HUES64 (cell line): ENCODE measurements around the gene KCTD1.

Experiments
- H3K27ac ChIP-seq: 2 replicates; pipeline ENCODE4 v1.7.0; 2013; ENCODE audit warnings: low read depth, low read length, inconsistent platforms
- H3K27me3 ChIP-seq: 2 replicates; pipeline ENCODE4 v1.6.1; 2013; ENCODE audit warnings: mild to moderate bottlenecking, low read length; ENCODE audit not compliant: insufficient read depth
- H3K36me3 ChIP-seq: 2 replicates; pipeline ENCODE4 v1.6.1; 2013; ENCODE audit warnings: mild to moderate bottlenecking, low read length; ENCODE audit not compliant: insufficient read depth
- H3K4me1 ChIP-seq: 2 replicates; pipeline ENCODE4 v1.6.1; 2013; ENCODE audit warnings: mild to moderate bottlenecking, low read length, moderate library complexity; ENCODE audit not compliant: insufficient read depth
- H3K4me3 ChIP-seq: 2 replicates; pipeline ENCODE4 v1.5.1; 2013; ENCODE audit warnings: mild to moderate bottlenecking, low read length, moderate library complexity
- H3K9ac ChIP-seq: 2 replicates; pipeline ENCODE4 v1.6.1; 2013; ENCODE audit warnings: mild to moderate bottlenecking, low read depth, low read length
- H3K9me3 ChIP-seq: 2 replicates; pipeline ENCODE4 v1.6.1; 2013; ENCODE audit warnings: low read depth, low read length; ENCODE audit not compliant: insufficient read depth
- WGBS: fragments of 150-250, 120-280 bp; methylation state at CpG from one replicate; pipeline ENCODE4 v1.1.7; 2013; ENCODE audit warnings: missing lambda C conversion rate; 5-methylcytosine and 5-hydroxymethylcytosine counted together

The KCTD1 gene

DNA sequence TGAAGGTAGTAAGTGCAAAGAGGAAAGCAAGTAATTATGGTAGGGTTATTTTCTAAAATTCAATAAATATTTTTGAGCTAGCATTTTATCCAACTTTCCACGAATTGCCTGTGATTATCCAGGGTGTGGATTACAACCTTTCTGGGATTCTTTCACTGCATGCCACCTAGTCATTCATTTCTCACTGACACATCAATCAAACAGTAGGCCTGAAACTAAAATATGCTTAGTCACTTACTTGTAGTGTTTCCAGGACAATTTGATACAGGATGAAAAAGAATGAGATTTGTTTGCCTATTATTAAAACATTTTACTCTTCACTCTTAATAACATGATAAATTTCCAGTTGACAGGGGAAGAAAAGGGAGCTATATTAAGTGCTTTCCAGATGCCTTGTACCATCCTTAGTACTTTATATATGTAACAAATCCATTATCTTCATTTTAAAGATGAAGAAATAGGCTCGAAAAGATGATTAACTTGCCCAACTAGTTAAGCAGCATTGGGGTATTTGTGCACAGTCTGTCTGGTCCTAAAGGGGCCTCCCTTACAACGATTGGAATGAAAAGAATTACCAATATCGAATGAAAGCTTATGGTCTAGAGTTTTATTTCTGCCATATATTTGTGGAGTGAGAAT lies 70.4 kb downstream of the KCTD1 start:
- Histone ChIP-seq H3K9me3 (no peaks in the 10 kb centered on the region), H3K27me3 (no peaks in the 10 kb centered on the region), H3K4me3 (no peak overlapping the region), H3K27ac (peak overlapping the region; percentile 86; the same call in 1 of the 2 replicates), H3K36me3 (no peaks in the 10 kb centered on the region), H3K4me1 (peaks cover 46% of the 10 kb centered on the region), H3K9ac (no peak overlapping the region)
- 82% methylated on average over 4 of the region's 4 CpGs for WGBS

GRCh38 chr18:26476697-26477096 lies 71.7 kb downstream of the KCTD1 start:
- Histone ChIP-seq H3K27ac (no peak overlapping the region), H3K9me3 (no peaks in the 10 kb centered on the region), H3K27me3 (no peaks in the 10 kb centered on the region), H3K36me3 (no peaks in the 10 kb centered on the region), H3K4me3 (no peak overlapping the region), H3K4me1 (peaks cover 39% of the 10 kb centered on the region), H3K9ac (no peak overlapping the region)
- 92% methylated on average over 7 of the region's 8 CpGs for WGBS

DNA sequence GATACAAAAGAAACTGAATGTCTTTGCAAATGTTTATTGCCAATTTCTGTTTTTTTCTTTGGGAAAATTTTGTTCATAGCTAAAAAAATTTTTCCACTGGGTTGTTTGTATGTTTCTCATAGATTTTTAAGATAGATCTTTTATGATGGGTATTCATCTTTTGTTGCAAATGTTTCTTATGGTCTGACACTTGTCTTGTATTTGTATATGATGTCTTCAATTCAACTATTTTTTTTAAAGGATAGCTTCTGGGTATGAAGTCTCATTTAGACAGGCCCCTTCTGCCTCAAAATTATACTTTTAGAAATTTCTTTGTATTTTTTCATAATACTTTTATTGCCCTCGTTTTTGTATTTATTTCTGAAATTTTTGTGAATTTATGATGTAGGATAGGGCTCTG lies 73.8 kb downstream of the KCTD1 start:
- Histone ChIP-seq H3K9me3 (no peaks in the 10 kb centered on the region), H3K27ac (no peak overlapping the region)
- WGBS = no CpG with 5 or more reads among the region's 1 CpG

GRCh38 chr18:26473672-26474071 lies 74.7 kb downstream of the KCTD1 start:
- Histone ChIP-seq H3K9me3 (no peaks in the 10 kb centered on the region), H3K27ac (no peak overlapping the region), H3K4me1 (peaks cover 18% of the 10 kb centered on the region), H3K9ac (no peak overlapping the region), H3K27me3 (no peaks in the 10 kb centered on the region), H3K4me3 (no peak overlapping the region), H3K36me3 (no peaks in the 10 kb centered on the region)
- WGBS = 96% methylated on average over 4 of the region's 4 CpGs

More for the DNA sequence above, 73.8 kb downstream of the KCTD1 start:
- Histone ChIP-seq H3K9ac (no peak overlapping the region), H3K27me3 (no peaks in the 10 kb centered on the region), H3K4me3 (no peak overlapping the region), H3K36me3 (no peaks in the 10 kb centered on the region), H3K4me1 (peaks cover 24% of the 10 kb centered on the region)

DNA sequence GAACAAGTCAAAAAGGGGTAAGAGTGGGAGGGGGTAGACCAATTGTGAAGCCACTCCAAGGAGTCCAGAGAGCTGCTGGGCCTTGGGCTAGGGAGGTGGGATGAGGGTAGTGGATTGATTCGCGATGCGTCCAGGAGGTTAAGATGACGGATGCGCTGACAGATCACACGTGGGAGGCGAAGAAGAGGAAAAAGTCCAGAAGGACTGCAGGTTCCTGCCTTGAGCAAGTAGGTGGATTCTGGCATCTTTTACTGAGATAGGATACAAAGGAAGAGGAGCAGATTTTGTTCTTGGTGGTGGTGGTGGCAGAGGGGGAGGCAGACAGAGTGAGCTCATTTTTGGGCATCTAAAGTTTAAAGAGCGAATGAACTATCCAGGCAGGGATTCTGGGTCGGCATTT lies 76.5 kb downstream of the KCTD1 start:
- no peak overlapping the region for H3K9ac ChIP-seq
- no peak overlapping the region for H3K27ac ChIP-seq
- no peaks in the 10 kb centered on the region for H3K9me3 ChIP-seq
- H3K4me1 ChIP-seq = peaks cover 5% of the 10 kb centered on the region; the same call in 1 of the 2 replicates
- no peaks in the 10 kb centered on the region for H3K36me3 ChIP-seq
- no peaks in the 10 kb centered on the region for H3K27me3 ChIP-seq
- 92% methylated on average over 9 of the region's 9 CpGs for WGBS
- no peak overlapping the region for H3K4me3 ChIP-seq

- H3K27me3 ChIP-seq = no peaks in the 10 kb centered on the region
- WGBS = 85% methylated on average over 9 of the region's 9 CpGs
- H3K4me3 ChIP-seq = no peak overlapping the region
- peaks cover 5% of the 10 kb centered on the region; the same call in 1 of the 2 replicates for H3K4me1 ChIP-seq
- H3K9me3 ChIP-seq = no peaks in the 10 kb centered on the region
- no peaks in the 10 kb centered on the region for H3K36me3 ChIP-seq
- no peak overlapping the region for H3K9ac ChIP-seq
- no peak overlapping the region for H3K27ac ChIP-seq
Observed at GRCh38 chr18:26471027-26471426, 77.3 kb downstream of the KCTD1 start.

DNA sequence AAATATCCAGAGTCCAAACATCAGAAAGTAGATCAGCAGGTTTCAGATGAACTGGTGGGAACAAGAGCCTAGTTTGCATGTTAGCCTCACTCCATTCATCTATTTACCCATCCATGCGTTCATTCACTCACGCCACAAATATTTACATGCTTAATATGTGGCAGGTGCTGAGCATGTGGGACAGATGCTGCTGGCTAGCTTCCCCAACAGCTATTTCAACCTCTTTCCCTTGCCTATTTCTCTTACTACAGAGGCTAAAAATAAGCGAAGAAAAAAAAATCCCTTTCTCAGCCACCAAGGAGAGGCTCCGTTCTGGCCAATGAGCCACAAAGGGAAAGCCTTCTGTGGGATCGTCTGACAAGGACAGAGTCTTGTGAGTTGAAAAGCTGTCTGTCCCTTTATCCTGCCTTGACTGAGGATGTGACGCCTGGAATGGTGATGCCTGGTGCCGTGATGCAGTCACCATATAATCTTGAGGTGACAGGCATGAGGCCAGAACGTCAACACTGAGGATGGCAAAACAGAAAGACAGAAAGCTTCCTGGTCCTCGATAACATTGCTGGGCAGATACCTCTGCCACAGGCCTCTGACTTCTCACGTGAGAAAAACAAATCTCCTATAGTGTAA lies 78.2 kb downstream of the KCTD1 start:
- 83% methylated on average over 10 of the region's 10 CpGs for WGBS
- H3K9me3 ChIP-seq = no peaks in the 10 kb centered on the region
- H3K27ac ChIP-seq = no peak overlapping the region
- peaks cover 5% of the 10 kb centered on the region; the same call in 1 of the 2 replicates for H3K4me1 ChIP-seq
- H3K27me3 ChIP-seq = no peaks in the 10 kb centered on the region
- no peaks in the 10 kb centered on the region for H3K36me3 ChIP-seq
- H3K9ac ChIP-seq = no peak overlapping the region
- no peak overlapping the region for H3K4me3 ChIP-seq

GRCh38 chr18:26468931-26469340 lies 79.4 kb downstream of the KCTD1 start:
- Histone ChIP-seq H3K9me3 (no peaks in the 10 kb centered on the region), H3K36me3 (no peaks in the 10 kb centered on the region), H3K4me1 (peaks cover 11% of the 10 kb centered on the region), H3K27ac (no peak overlapping the region), H3K4me3 (no peak overlapping the region), H3K9ac (no peak overlapping the region), H3K27me3 (no peaks in the 10 kb centered on the region)
- WGBS = 52% methylated on average over 4 of the region's 4 CpGs

GRCh38 chr18:26466026-26466425 lies 82.3 kb downstream of the KCTD1 start:
- peaks cover 11% of the 10 kb centered on the region for H3K4me1 ChIP-seq
- 92% methylated on average over 10 of the region's 10 CpGs for WGBS
- no peak overlapping the region for H3K9ac ChIP-seq
- H3K9me3 ChIP-seq = no peaks in the 10 kb centered on the region
- no peaks in the 10 kb centered on the region for H3K36me3 ChIP-seq
- no peak overlapping the region for H3K27ac ChIP-seq
- H3K27me3 ChIP-seq = no peaks in the 10 kb centered on the region
- H3K4me3 ChIP-seq = no peak overlapping the region

GRCh38 chr18:26465431-26465830 lies 82.9 kb downstream of the KCTD1 start:
- Histone ChIP-seq H3K4me1 (peaks cover 10% of the 10 kb centered on the region), H3K27ac (no peak overlapping the region), H3K36me3 (no peaks in the 10 kb centered on the region), H3K27me3 (no peaks in the 10 kb centered on the region), H3K9ac (no peak overlapping the region), H3K4me3 (no peak overlapping the region), H3K9me3 (no peaks in the 10 kb centered on the region)
- 92% methylated on average over 12 of the region's 12 CpGs for WGBS

GRCh38 chr18:26464128-26465011 lies 84.0 kb downstream of the KCTD1 start:
- Histone ChIP-seq H3K9ac (no peak overlapping the region), H3K27ac (no peak overlapping the region), H3K27me3 (no peaks in the 10 kb centered on the region), H3K36me3 (no peaks in the 10 kb centered on the region), H3K4me3 (no peak overlapping the region), H3K9me3 (no peaks in the 10 kb centered on the region), H3K4me1 (peaks cover 8% of the 10 kb centered on the region; the same call in 1 of the 2 replicates)
- 82% methylated on average over 11 of the region's 11 CpGs for WGBS
